Effector memory CD8-positive, alpha-beta T cell (primary cell): ENCODE results near the gene PTPRK.

ENCODE experiments used
- ATAC-seq: fragments of 150-1000 bp; cut with Tn5 transposase; replicated peaks from 2 replicates; pipeline ENCODE4 v1.10.0; 2021; ENCODE audit warnings: mild to moderate bottlenecking, moderate library complexity
- DNase-seq, 3 experiments: peaks; one replicate each; pipeline ENCODE4 v3.0.0; 2021
- H3K27ac Mint-ChIP-seq, 2 donors: one replicate each; pipeline ENCODE4 v1.8.0; 2022; ENCODE audit warnings: mild to moderate bottlenecking in 2 of 2, mixed read lengths in 2 of 2, moderate library complexity in 2 of 2
- H3K27me3 Mint-ChIP-seq, 2 donors: one replicate each; pipeline ENCODE4 v1.8.0; 2022; ENCODE audit warnings: mixed read lengths in 2 of 2
- H3K36me3 Mint-ChIP-seq: one replicate; pipeline ENCODE4 v1.8.0; 2022; ENCODE audit warnings: mild to moderate bottlenecking, moderate library complexity, mixed read lengths; ENCODE audit not compliant: insufficient read depth
- H3K4me1 Mint-ChIP-seq, 2 donors: one replicate each; pipeline ENCODE4 v1.8.0; 2022; ENCODE audit warnings: low read depth in 2 of 2, mixed read lengths in 2 of 2
- H3K4me3 Mint-ChIP-seq, 2 donors: one replicate each; pipeline ENCODE4 v1.8.0; 2022; ENCODE audit warnings: mild to moderate bottlenecking in 2 of 2, mixed read lengths in 2 of 2, moderate library complexity in 2 of 2
- H3K9me3 Mint-ChIP-seq, 2 donors: one replicate each; pipeline ENCODE4 v1.8.0; 2022; ENCODE audit warnings: mixed read lengths in 2 of 2

PTPRK gene

DNA sequence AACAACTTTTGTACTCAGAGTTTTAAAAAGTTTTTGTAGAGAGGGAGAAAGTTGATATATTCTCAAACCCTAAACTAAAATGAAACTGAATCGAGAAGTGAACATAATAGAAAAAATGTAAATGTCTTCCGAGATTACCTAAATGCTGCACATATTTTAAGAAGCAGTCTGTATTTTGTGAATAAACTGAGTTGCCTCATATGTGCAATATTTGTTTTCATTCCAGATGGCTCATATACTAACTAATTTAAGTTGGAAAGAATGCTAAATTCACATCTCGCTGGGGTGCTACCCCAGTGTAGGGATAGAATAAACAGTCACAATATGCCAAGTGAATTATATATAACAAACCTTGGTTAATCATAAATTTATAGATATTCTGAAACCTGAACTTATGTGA, 333.7 kb downstream of the PTPRK start:
- no peak for DNase-seq
- no peak overlapping the region for H3K27ac Mint-ChIP-seq
- no peak overlapping the region for H3K4me3 Mint-ChIP-seq
- ATAC-seq: no peak
- H3K36me3 Mint-ChIP-seq: no peaks in the 10 kb centered on the region
- no peaks in the 10 kb centered on the region for H3K4me1 Mint-ChIP-seq
- H3K27me3 Mint-ChIP-seq: no peaks in the 10 kb centered on the region
- H3K9me3 Mint-ChIP-seq: no peaks in the 10 kb centered on the region

DNA sequence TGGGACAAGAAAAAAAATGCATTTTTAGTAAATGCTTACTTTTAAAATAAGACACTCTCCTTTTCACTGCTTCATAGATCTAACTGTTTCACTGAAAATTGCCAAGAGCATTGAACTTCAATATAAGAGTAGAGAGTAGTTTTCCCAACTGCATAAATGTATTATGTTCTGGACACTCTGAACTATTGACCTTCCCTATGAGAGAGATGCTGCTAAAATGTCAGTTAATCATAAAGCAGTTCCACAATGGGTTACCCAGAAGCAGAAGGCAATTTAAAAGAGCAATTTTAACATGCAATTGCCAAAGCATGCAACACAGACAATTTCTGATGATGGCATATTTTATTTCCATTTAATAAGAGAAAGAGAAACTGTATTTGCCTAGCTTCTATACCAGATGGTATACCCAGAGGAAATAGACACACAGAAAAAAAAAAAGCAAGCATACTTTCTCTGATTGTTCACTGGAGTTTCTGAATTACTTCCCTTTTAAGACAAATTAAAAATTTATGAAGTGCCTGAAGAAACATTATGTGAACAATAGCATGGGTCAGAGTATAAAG, 340.4 kb downstream of the PTPRK start:
- Mint-ChIP-seq H3K36me3 (no peaks in the 10 kb centered on the region), H3K27me3 (no peaks in the 10 kb centered on the region), H3K9me3 (no peaks in the 10 kb centered on the region), H3K4me3 (no peak overlapping the region), H3K27ac (no peak overlapping the region), H3K4me1 (no peaks in the 10 kb centered on the region)
- DNase-seq: no peak
- ATAC-seq: no peak

DNA sequence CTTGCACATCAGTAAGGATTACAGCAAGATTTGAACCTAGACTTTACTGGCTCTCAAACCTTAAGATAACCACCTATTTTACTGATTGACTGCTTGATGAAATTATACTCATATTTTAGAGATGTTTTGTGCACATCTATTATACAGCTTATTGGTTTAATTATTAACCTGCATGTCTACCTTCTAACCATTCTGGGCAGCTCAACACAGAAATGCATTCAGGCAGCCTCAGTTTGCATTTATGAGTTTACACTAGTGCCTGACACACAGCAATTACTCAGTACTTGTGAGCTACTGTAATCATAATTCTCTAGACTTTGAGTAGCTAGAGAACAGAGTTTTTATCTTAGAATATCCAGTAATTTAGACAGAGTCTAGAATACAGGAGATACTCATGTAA, 345.7 kb downstream of the PTPRK start:
- H3K4me1 Mint-ChIP-seq: peaks cover 0 to 2% of the 10 kb centered on the region in 2 donors
- H3K4me3 Mint-ChIP-seq: no peak overlapping the region
- no peak for DNase-seq
- no peaks in the 10 kb centered on the region for H3K9me3 Mint-ChIP-seq
- no peaks in the 10 kb centered on the region for H3K36me3 Mint-ChIP-seq
- no peak for ATAC-seq
- H3K27ac Mint-ChIP-seq: no peak overlapping the region
- no peaks in the 10 kb centered on the region for H3K27me3 Mint-ChIP-seq

DNA sequence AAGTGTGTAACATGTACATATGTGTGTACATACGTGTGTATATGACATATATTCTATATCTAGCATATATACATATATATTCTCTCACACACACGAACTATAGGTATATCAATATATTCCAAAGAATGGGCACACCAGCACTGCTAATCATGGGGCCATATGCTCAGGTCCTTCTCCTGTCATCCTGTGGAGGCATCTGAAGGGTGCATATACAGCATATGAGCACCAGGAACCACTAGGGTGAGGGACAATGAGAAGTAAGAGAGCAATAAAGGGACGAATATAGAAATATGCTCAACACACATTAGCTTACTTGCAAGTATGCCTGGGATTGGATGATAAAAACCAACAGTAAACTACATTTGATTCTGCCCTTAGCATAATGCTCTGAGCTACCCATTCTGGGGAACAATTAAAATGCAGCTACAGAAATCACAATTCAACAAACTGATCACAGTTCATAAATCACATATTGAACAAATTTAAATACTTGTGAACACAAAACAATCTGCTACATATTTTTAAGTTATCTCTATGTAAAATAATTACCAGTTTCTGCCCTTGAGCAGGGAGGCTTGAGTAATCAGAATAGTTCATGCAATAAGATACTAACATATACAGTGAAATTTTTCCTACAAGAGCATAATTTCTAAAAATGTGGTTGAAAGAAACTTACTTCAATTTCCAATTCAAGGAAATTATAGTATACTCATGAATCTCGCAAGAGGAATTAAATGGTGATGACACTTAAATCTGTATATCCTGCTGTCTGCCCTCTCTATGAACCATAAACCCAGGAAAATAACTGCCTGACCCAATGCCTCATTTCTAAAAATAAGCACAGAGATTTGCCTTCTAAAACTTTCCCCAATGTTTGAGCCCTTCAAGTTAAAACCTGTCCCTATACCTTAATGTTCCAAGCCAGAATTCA, 347.4 kb downstream of the PTPRK start:
- no peak overlapping the region for H3K27ac Mint-ChIP-seq
- H3K4me3 Mint-ChIP-seq: no peak overlapping the region
- H3K4me1 Mint-ChIP-seq: peaks cover 0 to 2% of the 10 kb centered on the region in 2 donors
- DNase-seq (no peak), ATAC-seq (no peak)
- no peaks in the 10 kb centered on the region for H3K36me3 Mint-ChIP-seq
- H3K27me3 Mint-ChIP-seq: no peaks in the 10 kb centered on the region
- H3K9me3 Mint-ChIP-seq: no peaks in the 10 kb centered on the region

DNA sequence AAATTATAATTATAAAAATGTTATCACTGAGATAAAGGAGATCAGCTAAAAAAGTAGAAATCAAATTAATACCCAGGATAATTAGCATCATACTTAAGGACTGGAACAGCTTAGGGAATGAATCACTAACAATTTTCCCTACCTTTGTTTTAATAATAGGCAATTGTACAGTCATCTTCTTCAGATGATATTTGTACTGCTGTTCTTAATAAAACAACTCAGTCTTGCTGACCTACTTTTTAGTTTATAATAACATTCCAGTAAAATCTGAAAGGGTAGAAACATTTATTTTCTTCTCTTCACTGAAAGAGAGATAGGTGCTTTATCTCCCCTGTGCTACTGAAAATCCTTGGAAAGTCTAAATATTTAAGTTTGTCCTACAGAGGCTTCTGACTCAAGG, 348.3 kb downstream of the PTPRK start:
- H3K4me1 Mint-ChIP-seq: peaks cover 0 to 2% of the 10 kb centered on the region in 2 donors
- H3K27ac Mint-ChIP-seq: no peak overlapping the region
- H3K36me3 Mint-ChIP-seq: no peaks in the 10 kb centered on the region
- ATAC-seq (no peak), DNase-seq (no peak)
- no peak overlapping the region for H3K4me3 Mint-ChIP-seq
- no peaks in the 10 kb centered on the region for H3K27me3 Mint-ChIP-seq
- no peaks in the 10 kb centered on the region for H3K9me3 Mint-ChIP-seq

DNA sequence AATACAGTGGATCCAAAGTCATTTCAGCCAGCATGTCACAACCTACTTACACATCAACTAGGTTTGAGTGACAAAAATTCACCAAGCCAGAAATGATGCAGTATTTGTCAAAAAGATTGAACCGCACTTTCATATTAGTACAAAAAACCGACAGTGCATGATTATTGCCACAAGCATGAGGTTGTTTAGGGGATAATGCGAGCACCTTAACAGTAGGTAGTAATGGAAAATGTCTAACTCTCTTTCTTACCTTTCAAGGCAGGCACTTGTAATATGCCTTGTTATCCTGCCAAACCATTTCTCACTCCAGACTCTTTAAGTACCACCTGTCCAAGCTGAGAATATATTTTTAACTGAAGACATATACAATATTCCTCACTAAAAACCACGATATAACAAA, 349.2 kb downstream of the PTPRK start:
- Mint-ChIP-seq H3K36me3 (no peaks in the 10 kb centered on the region), H3K4me1 (peaks cover 0 to 2% of the 10 kb centered on the region in 2 donors), H3K9me3 (no peaks in the 10 kb centered on the region), H3K27me3 (no peaks in the 10 kb centered on the region), H3K27ac (no peak overlapping the region), H3K4me3 (no peak overlapping the region)
- DNase-seq (no peak), ATAC-seq (no peak)

DNA sequence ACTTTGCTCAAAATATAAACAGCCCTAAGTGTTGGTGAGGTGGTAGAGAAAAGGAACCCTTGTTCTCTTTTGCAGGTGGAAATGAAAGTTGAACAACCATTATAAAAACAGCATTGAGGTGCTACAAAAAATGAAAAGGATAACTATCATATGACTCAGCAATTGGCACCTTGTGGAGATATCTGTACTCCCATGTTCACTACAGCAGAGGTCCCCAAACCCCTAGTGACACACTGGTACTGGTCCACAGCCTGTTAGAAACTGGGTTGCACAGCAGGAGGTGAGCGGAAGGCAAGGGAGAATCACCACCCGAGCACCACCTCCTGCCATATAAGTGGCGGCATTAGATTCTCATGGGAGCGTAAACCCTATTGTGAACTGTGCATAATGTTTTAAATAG, 352.2 kb downstream of the PTPRK start:
- no peaks in the 10 kb centered on the region for H3K27me3 Mint-ChIP-seq
- DNase-seq (no peak), ATAC-seq (no peak)

DNA sequence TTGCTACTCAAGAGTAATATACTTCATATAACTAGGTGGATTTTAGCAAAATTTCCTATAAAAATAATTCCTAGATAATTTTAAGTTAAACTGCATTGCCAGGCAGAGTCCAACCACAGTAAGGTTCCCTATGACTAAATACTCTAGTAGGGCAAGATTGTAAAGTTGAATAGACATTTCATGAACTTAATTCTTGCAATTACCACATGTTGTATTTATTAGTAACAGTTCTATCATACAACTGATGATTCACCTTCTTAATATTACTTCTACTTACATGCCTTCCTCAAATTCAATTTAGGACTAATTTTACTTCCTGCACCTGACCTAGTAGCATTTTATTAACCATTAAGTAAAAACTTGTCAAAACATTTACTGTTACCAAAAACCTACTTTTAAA, 352.8 kb downstream of the PTPRK start:
- DNase-seq: no peak
- H3K9me3 Mint-ChIP-seq: no peaks in the 10 kb centered on the region
- H3K4me1 Mint-ChIP-seq: peaks cover 0 to 2% of the 10 kb centered on the region in 2 donors
- H3K4me3 Mint-ChIP-seq: no peak overlapping the region
- no peak overlapping the region for H3K27ac Mint-ChIP-seq
- no peaks in the 10 kb centered on the region for H3K27me3 Mint-ChIP-seq
- H3K36me3 Mint-ChIP-seq: no peaks in the 10 kb centered on the region
- ATAC-seq: no peak

More for the DNA sequence above, 352.2 kb downstream of the PTPRK start:
- no peak overlapping the region for H3K4me3 Mint-ChIP-seq
- H3K36me3 Mint-ChIP-seq: no peaks in the 10 kb centered on the region
- no peaks in the 10 kb centered on the region for H3K9me3 Mint-ChIP-seq
- H3K4me1 Mint-ChIP-seq: peaks cover 0 to 2% of the 10 kb centered on the region in 2 donors
- H3K27ac Mint-ChIP-seq: no peak overlapping the region

DNA sequence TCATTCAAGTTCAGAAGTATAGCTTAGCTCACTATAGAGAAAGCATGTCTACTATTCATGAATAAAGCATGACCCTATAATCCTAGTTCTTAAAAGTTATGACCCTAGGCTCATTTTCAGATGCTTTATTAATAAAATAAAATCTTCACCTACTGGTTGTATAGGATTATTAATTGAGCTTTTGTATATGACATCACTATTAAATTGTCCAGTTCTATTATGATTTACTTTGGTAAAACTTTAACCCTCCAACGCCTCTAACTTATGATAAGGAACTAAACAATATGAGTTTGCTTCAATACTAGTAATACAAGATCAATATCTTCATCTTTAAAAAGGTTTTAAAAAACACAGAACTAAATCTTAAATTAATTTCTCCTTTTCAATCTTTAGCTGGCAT, 356.1 kb downstream of the PTPRK start:
- ATAC-seq (no peak), DNase-seq (no peak)
- Mint-ChIP-seq H3K4me3 (no peak overlapping the region), H3K36me3 (no peaks in the 10 kb centered on the region), H3K4me1 (no peaks in the 10 kb centered on the region), H3K9me3 (no peaks in the 10 kb centered on the region), H3K27ac (no peak overlapping the region), H3K27me3 (no peaks in the 10 kb centered on the region)

DNA sequence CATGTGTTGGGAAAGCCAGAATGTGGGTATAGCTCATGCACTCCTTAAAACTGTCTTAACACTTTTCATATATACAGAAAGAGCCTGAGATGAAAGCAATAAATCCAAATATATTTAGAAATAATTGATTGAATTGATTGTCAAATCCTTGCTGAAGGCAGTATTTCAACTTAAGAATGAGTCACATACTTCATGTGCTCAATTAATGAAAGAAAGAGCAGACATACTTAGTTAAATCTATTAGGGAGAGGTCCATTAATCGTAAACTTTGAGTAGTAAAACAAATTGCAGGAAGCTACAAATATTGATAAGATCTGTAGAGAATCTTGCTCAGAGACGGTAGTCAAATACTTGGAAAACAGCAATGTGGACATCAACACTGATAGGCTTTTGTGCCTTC, 358.0 kb downstream of the PTPRK start:
- Mint-ChIP-seq H3K36me3 (no peaks in the 10 kb centered on the region), H3K4me3 (no peak overlapping the region)

DNA sequence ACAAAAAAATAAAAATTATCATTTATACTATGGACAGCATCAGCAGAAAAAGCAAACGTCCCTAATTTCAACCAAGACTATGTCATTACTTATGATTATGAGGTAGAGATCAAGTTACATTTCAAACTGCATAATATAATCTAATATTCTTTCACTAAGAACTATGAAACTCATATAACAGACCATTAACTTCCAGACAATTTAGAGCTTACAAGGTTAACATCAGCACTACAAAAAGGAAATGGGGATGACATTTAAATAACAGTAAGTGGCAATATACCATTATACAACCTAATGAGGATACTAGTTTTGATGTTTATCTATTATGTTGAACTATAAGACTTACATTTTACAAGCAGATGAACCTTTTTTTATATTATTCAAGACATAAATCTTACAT, 358.6 kb downstream of the PTPRK start:
- DNase-seq: no peak
- no peaks in the 10 kb centered on the region for H3K36me3 Mint-ChIP-seq
- H3K4me3 Mint-ChIP-seq: no peak overlapping the region
- no peaks in the 10 kb centered on the region for H3K9me3 Mint-ChIP-seq
- H3K27ac Mint-ChIP-seq: no peak overlapping the region
- ATAC-seq: no peak
- peaks cover 0 to 3% of the 10 kb centered on the region in 2 donors for H3K4me1 Mint-ChIP-seq
- H3K27me3 Mint-ChIP-seq: no peaks in the 10 kb centered on the region

More for the DNA sequence above, 358.0 kb downstream of the PTPRK start:
- no peaks in the 10 kb centered on the region for H3K27me3 Mint-ChIP-seq
- DNase-seq (no peak), ATAC-seq (no peak)
- H3K9me3 Mint-ChIP-seq: no peaks in the 10 kb centered on the region
- H3K4me1 Mint-ChIP-seq: peaks cover 0 to 3% of the 10 kb centered on the region in 2 donors
- H3K27ac Mint-ChIP-seq: no peak overlapping the region

DNA sequence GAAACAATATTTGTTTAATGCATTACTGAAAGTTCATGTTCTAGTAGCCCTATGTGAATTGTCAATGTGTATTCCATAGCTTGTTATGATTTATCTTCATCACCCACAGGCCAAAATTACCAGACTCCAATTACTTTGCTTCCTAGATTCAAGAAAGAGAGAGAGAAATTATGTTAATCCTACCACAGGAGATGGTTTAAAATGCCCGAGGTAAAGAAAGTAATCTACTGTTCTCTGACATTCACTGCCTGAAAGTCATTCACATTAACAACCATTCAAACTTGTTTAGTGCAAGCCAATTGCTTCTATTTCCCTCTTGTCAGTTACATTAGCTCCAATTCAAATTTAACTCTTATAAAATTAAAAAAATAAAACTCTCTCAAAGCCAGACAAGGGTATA, 359.1 kb downstream of the PTPRK start:
- Mint-ChIP-seq H3K27me3 (no peaks in the 10 kb centered on the region), H3K9me3 (no peaks in the 10 kb centered on the region), H3K4me1 (peaks cover 0 to 3% of the 10 kb centered on the region in 2 donors), H3K27ac (no peak overlapping the region), H3K4me3 (no peak overlapping the region), H3K36me3 (no peaks in the 10 kb centered on the region)
- DNase-seq (no peak), ATAC-seq (no peak)

DNA sequence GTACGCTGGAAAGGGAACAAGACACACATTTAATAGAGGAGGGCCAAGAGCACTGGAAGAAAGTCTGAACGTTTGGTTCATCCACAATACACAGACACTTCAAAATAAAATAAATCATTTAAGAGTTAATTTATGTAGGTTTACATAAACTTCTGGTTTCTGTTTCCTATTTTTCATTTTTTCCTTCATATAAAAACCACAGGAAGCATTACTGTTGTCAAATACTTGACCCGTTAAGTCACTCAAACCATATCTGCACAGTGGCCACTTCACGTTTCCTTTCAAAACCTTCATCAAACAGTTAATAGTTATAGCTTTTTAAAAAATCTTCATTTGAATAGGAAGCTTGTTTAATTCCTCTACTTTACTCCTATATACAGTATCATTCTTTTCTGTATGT, 361.9 kb downstream of the PTPRK start:
- H3K27me3 Mint-ChIP-seq: no peaks in the 10 kb centered on the region
- DNase-seq (no peak), ATAC-seq (no peak)
- H3K9me3 Mint-ChIP-seq: no peaks in the 10 kb centered on the region
- no peak overlapping the region for H3K27ac Mint-ChIP-seq
- peaks cover 0 to 3% of the 10 kb centered on the region in 2 donors for H3K4me1 Mint-ChIP-seq
- H3K36me3 Mint-ChIP-seq: no peaks in the 10 kb centered on the region
- H3K4me3 Mint-ChIP-seq: no peak overlapping the region
